K562 (cell line): ENCODE data around the gene COA6. TPM values are rescaled to one million over a fixed set of nuclear protein-coding genes. Genes with fewer than 3 reads are reported as not detected.

ENCODE experiments used
- ATF3 ChIP-seq, 2 experiments: fragments of 450-650 bp in 1 of 2; sonication (generic) in 1 of 2; formaldehyde crosslinking in 1 of 2; IDR thresholded peaks in 1 of 2; conservative IDR thresholded peaks in 1 of 2; 2 replicates each; pipeline versions ENCODE4 v1.6.1 to v1.8.1; 2016 to 2023; ENCODE audit warnings: mild to moderate bottlenecking in 2 of 2, moderate library complexity in 2 of 2, inconsistent platforms in 1 of 2, missing genetic modification reagents in 1 of 2
- BACH1 ChIP-seq: fragments of 200-800 bp; sonication (Bioruptor generic); IDR thresholded peaks from 2 replicates; pipeline ENCODE4 v1.6.1; 2016; ENCODE audit warnings: missing genetic modification characterization, missing compliant biosample characterization
- CXXC5 ChIP-seq: fragments of 250-450 bp; sonication (Bioruptor Pico); IDR thresholded peaks from 2 replicates; pipeline ENCODE4 v1.8.0; 2022; ENCODE audit warnings: inconsistent platforms, mild to moderate bottlenecking, moderate library complexity
- FOS ChIP-seq: IDR thresholded peaks from 3 replicates; pipeline ENCODE4 v1.6.1; 2011; ENCODE audit not compliant: insufficient read length; ENCODE audit errors: extremely low read depth
- FOXA3 ChIP-seq, 2 experiments: fragments of 450-650 bp in 1 of 2; sonication (generic) in 1 of 2; formaldehyde crosslinking; IDR thresholded peaks in 1 of 2; conservative IDR thresholded peaks in 1 of 2; 2 replicates each; pipeline versions ENCODE4 v1.4.0 to v1.8.0; 2020 to 2022; ENCODE audit warnings: mild to moderate bottlenecking in 2 of 2, missing genetic modification reagents in 1 of 2
- HDAC1 ChIP-seq, 2 experiments: fragments of 450-650 bp; IDR thresholded peaks; 2 replicates each; pipeline ENCODE4 v1.6.1; 2016 to 2017; ENCODE audit warnings: inconsistent platforms in 1 of 2, mild to moderate bottlenecking in 1 of 2, moderate library complexity in 1 of 2
- JUN ChIP-seq, 2 experiments: sonication (generic) in 1 of 2; formaldehyde crosslinking in 1 of 2; IDR thresholded peaks; 2 replicates each; pipeline versions ENCODE4 v1.6.1 to v1.8.0; 2012 to 2022; ENCODE audit warnings: borderline replicate concordance in 2 of 2, mild to moderate bottlenecking in 2 of 2, improper control_type of control experiment in 1 of 2, low read depth in 1 of 2, low read length in 1 of 2, missing genetic modification reagents in 1 of 2
- MAFG ChIP-seq: fragments of 450-650 bp; conservative IDR thresholded peaks from 2 replicates; pipeline ENCODE4 v1.6.1; 2016; ENCODE audit warnings: missing genetic modification characterization, missing compliant biosample characterization
- MTA1 ChIP-seq: fragments of 450-650 bp; IDR thresholded peaks from 2 replicates; pipeline ENCODE4 v1.6.1; 2017; ENCODE audit warnings: borderline replicate concordance
- NBN ChIP-seq: fragments of 450-650 bp; IDR thresholded peaks from 2 replicates; pipeline ENCODE4 v1.6.1; 2016; ENCODE audit warnings: low read depth, mild to moderate bottlenecking
- NFRKB ChIP-seq: fragments of 450-650 bp; IDR thresholded peaks from 2 replicates; pipeline ENCODE4 v1.6.1; 2016; ENCODE audit warnings: low read depth
- NR0B1 ChIP-seq: fragments of 450-650 bp; IDR thresholded peaks from one replicate; pipeline ENCODE4 v1.6.1; 2018; ENCODE audit warnings: mild to moderate bottlenecking, moderate library complexity; ENCODE audit not compliant: partially characterized antibody
- PCBP1 ChIP-seq: fragments of 200-400 bp; formaldehyde crosslinking; IDR thresholded peaks from 2 replicates; pipeline ENCODE4 v1.6.1; 2018; ENCODE audit warnings: mild to moderate bottlenecking, low read depth, low read length; ENCODE audit not compliant: poor library complexity, severe bottlenecking
- POLR2G ChIP-seq: fragments of 200-400 bp; formaldehyde crosslinking; IDR thresholded peaks from 2 replicates; pipeline ENCODE4 v1.6.1; 2017; ENCODE audit warnings: low read depth, mild to moderate bottlenecking, antibody characterized with exemption, low read length, moderate library complexity
- RB1 ChIP-seq: fragments of 450-650 bp; IDR thresholded peaks from 2 replicates; pipeline ENCODE4 v1.6.1; 2017; ENCODE audit warnings: low read depth, mild to moderate bottlenecking
- SAP30 ChIP-seq: fragments of 200-600 bp; sonication (generic); IDR thresholded peaks from 2 replicates; pipeline ENCODE4 v1.6.1; 2012; ENCODE audit warnings: borderline replicate concordance, low read depth, mild to moderate bottlenecking, moderate library complexity, low read length, control low read depth, inconsistent platforms; ENCODE audit not compliant: insufficient read depth, poor library complexity, severe bottlenecking
- SMARCE1 ChIP-seq: fragments of 450-650 bp; IDR thresholded peaks from 2 replicates; pipeline ENCODE4 v1.7.1; 2016; ENCODE audit warnings: mild to moderate bottlenecking
- SNRNP70 ChIP-seq: fragments of 200-400 bp; formaldehyde crosslinking; optimal IDR thresholded peaks from 2 replicates; pipeline ENCODE3; 2017; ENCODE audit warnings: low read depth, low read length
- SRSF3 ChIP-seq: fragments of 200-400 bp; formaldehyde crosslinking; IDR thresholded peaks from 2 replicates; pipeline ENCODE4 v1.6.1; 2016; ENCODE audit warnings: mild to moderate bottlenecking, low read length, moderate library complexity; ENCODE audit not compliant: insufficient read depth
- TAL1 ChIP-seq: fragments of 450-650 bp; IDR thresholded peaks from 2 replicates; pipeline ENCODE4 v1.6.1; 2016; ENCODE audit warnings: mild to moderate bottlenecking
- TRIM24 ChIP-seq, 2 experiments: fragments of 450-650 bp; IDR thresholded peaks; 2 replicates each; pipeline ENCODE4 v1.6.1; 2016
- TSC22D4 ChIP-seq: fragments of 450-650 bp; IDR thresholded peaks from 2 replicates; pipeline ENCODE4 v1.6.1; 2016; ENCODE audit warnings: missing genetic modification characterization, missing biosample characterization, control low read depth
- ZBTB33 ChIP-seq: sonication (generic); formaldehyde crosslinking; IDR thresholded peaks from 2 replicates; pipeline ENCODE4 v1.8.1; 2023; ENCODE audit warnings: mild to moderate bottlenecking, missing genetic modification reagents
- ZFP36 ChIP-seq: fragments of 150-350 bp; IDR thresholded peaks from 2 replicates; pipeline ENCODE4 v1.6.1; 2018; ENCODE audit warnings: low read length, low read depth; ENCODE audit not compliant: partially characterized antibody
- ZNF184 ChIP-seq: sonication (generic); formaldehyde crosslinking; IDR thresholded peaks from 2 replicates; pipeline ENCODE4 v1.5.0; 2020; ENCODE audit warnings: missing genetic modification reagents
- ZSCAN32 ChIP-seq: fragments of 450-650 bp; formaldehyde crosslinking; IDR thresholded peaks from 2 replicates; pipeline ENCODE4 v1.4.0; 2020; ENCODE audit warnings: mild to moderate bottlenecking, moderate library complexity
- polyA plus RNA-seq, 8 experiments: library from polyadenylated mRNA; depleted of rRNA in 4 of 8; stranded (reverse) in 5 of 8; unstranded in 3 of 8; fragments of >200 nt; fragmentation: Nextera tagmentation in 2 of 8; fragmentation: Illumina TruSeq in 1 of 8; extraction: Ambion mirVana in 2 of 8; extraction: Trizol in 1 of 8; gene quantifications; 2 replicates each; pipeline versions ENCODE4 v1.2.1 to v1.2.3, GENCODE V29; 2011 to 2014; ENCODE audit warnings: inconsistent platforms in 1 of 8, missing spikeins in 1 of 8
- total RNA-seq, 7 experiments: library from RNA; depleted of rRNA in 6 of 7; stranded (reverse); fragments of >200 nt in 6 of 7; fragmentation: Illumina TruSeq in 2 of 7; extraction: Trizol in 2 of 7; gene quantifications; 2 replicates each; pipeline versions ENCODE4 v1.2.1 to v1.2.3, GENCODE V29; 2011 to 2021; ENCODE audit warnings: low replicate concordance in 1 of 7

The COA6 gene
- total and polyA plus RNA-seq, 9 of the 15 experiments (the other 6 are each of a cell fraction or from before 2014, with no cell fraction given) = 77.7 to 187 (median 134) TPM

- TF ChIP-seq FOS (no peak), POLR2G (no peak), ZBTB33 (no peak), SAP30 (no peak), TAL1 (no peak), NR0B1 (no peak), NFRKB (0 out of 2 replicates have a peak, but pooled peaks have one; percentile 38), PCBP1 (no peak), ZNF184 (CRISPR knock-in tag) (no peak), ATF3 (IDR thresholded peaks at IDR 0.05) (peak; percentile 55), ATF3 (CRISPR knock-in tag; conservative IDR thresholded peaks at IDR 0.05) (no peak), SNRNP70 (no peak), ZSCAN32 (CRISPR knock-in tag) (no peak), CXXC5 (CRISPR knock-in tag) (no peak), HDAC1 (IDR thresholded peaks at IDR 0.05) (0 out of 4 replicates have a peak, but pooled peaks of 1 of the 2 experiments have one; percentile 30), ZFP36 (no peak), TSC22D4 (no peak), BACH1 (peak; percentile 81), SMARCE1 (peak; percentile 84), FOXA3 (CRISPR knock-in tag; conservative IDR thresholded peaks at IDR 0.05 in 1 of 2, IDR thresholded peaks at IDR 0.05 in 1 of 2) (0 out of 4 replicates have a peak, but pooled peaks of 1 of the 2 experiments have one; percentile 23), SRSF3 (no peak), RB1 (no peak), MAFG (tag) (peak; percentile 96), TRIM24 (IDR thresholded peaks at IDR 0.05) (peak; percentile 51 to 71; a peak in 2 of 4 replicates), NBN (no peak), JUN (IDR thresholded peaks at IDR 0.05; ENCODE audit: borderline replicate concordance, low read depth, low read length) (no peak), JUN (CRISPR knock-in tag; IDR thresholded peaks at IDR 0.05; ENCODE audit: borderline replicate concordance) (no peak), MTA1 (peak; percentile 71; the same call in 1 of the 2 replicates)
Measured at GRCh38 chr1:234369784-234370183, 3.5 kb upstream of the COA6 start (continued).
